Testis (tissue), 3 donors: ENCODE data around the gene PDHX. TPM values are rescaled to one million over a fixed set of nuclear protein-coding genes. Genes with fewer than 3 reads are reported as not detected.

ENCODE experiments used
- DNase-seq: peaks from one replicate; pipeline ENCODE4 v3.0.0-alpha.2; 2019
- H3K27ac ChIP-seq, 2 donors: fragments of 200-600 bp; sonication (generic); one replicate each; pipeline ENCODE4 v1.5.1; 2019
- H3K27me3 ChIP-seq: fragments of 200-600 bp; sonication (generic); one replicate; pipeline ENCODE4 v1.5.1; 2019
- H3K36me3 ChIP-seq: fragments of 200-600 bp; sonication (generic); one replicate; pipeline ENCODE4 v1.5.1; 2017; ENCODE audit warnings: low read depth; ENCODE audit errors: missing control alignments
- H3K4me1 ChIP-seq: fragments of 200-600 bp; sonication (generic); one replicate; pipeline ENCODE4 v1.5.1; 2019
- H3K4me3 ChIP-seq, 2 donors: fragments of 200-600 bp; sonication (generic); one replicate each; pipeline ENCODE4 v1.5.1; 2017 to 2019
- H3K9me3 ChIP-seq: fragments of 200-600 bp; sonication (generic); one replicate; pipeline ENCODE4 v1.5.1; 2017
- CTCF ChIP-seq, 3 experiments: fragments of 450-650 bp in 2 of 3; fragments of 200-600 bp in 1 of 3; sonication (generic) in 1 of 3; IDR thresholded peaks; one replicate each; pipeline ENCODE4 v1.5.1; 2016 to 2019; ENCODE audit warnings: antibody characterized with exemption in 3 of 3, mild to moderate bottlenecking in 2 of 3, moderate library complexity in 1 of 3
- POLR2A ChIP-seq: fragments of 450-650 bp; IDR thresholded peaks from one replicate; pipeline ENCODE4 v1.6.1; 2017; ENCODE audit warnings: antibody characterized with exemption, mild to moderate bottlenecking, moderate library complexity
- WGBS, 2 donors: methylation state at CpG; one replicate each; pipeline ENCODE4 v1.1.5; 2018; 5-methylcytosine and 5-hydroxymethylcytosine counted together
- intact Hi-C: fragments of 100-400 bp; cut with DNase I; formaldehyde crosslinking; loops from one replicate; pipeline ENCODE4 v1.15.1; 2023; ENCODE audit warnings: low total_unique reads
- polyA plus RNA-seq: library from polyadenylated mRNA; stranded (reverse); fragments of 350-450 nt; fragmentation: Illumina TruSeq; extraction: RNeasy Lipid Tissue Mini Kit (QIAGEN cat#74804); gene quantifications from one replicate; pipeline ENCODE4 v1.2.3, GENCODE V29; 2014; ENCODE audit warnings: low read depth, low replicate concordance; ENCODE audit not compliant: insufficient read depth
- total RNA-seq, 2 donors: library from RNA; depleted of rRNA; stranded (reverse); fragments of >200 nt; gene quantifications; one replicate each; pipeline ENCODE4 v1.2.3, GENCODE V29; 2016

PDHX gene
- total and polyA plus RNA-seq, 3 donors from 2014 or later: 47.9 to 54.2 (median 53.5) TPM

GRCh38 chr11:35038211-35038928 lies 122.0 kb downstream of the PDHX start:
- no peak for TF ChIP-seq POLR2A
- TF ChIP-seq CTCF (IDR thresholded peaks at IDR 0.05): no peak
- WGBS, 2 donors: 82 to 84% methylated on average over 5 of the region's 5 CpGs
- Histone ChIP-seq H3K27ac (no peak overlapping the region), H3K36me3 (no peaks in the 10 kb centered on the region), H3K4me1 (no peaks in the 10 kb centered on the region), H3K4me3 (no peak overlapping the region), H3K27me3 (no peaks in the 10 kb centered on the region), H3K9me3 (no peaks in the 10 kb centered on the region)
- intact Hi-C loops: no loop called here
- no peak for DNase-seq

- no peaks in the 10 kb centered on the region for H3K36me3 ChIP-seq
- no peak overlapping the region for H3K4me3 ChIP-seq
- no peaks in the 10 kb centered on the region for H3K4me1 ChIP-seq
- no peak for DNase-seq
- H3K27me3 ChIP-seq: no peaks in the 10 kb centered on the region
- TF ChIP-seq CTCF (IDR thresholded peaks at IDR 0.05): no peak
- TF ChIP-seq POLR2A: no peak
- 69 to 81% methylated on average over 3 of the region's 3 CpGs for WGBS, 2 donors
- H3K27ac ChIP-seq: no peak overlapping the region
- no peaks in the 10 kb centered on the region for H3K9me3 ChIP-seq
- intact Hi-C loops: no loop called here
These were observed 122.7 kb downstream of the PDHX start for GRCh38 chr11:35039076-35039475.

GRCh38 chr11:35040221-35040942 lies 124.0 kb downstream of the PDHX start:
- Histone ChIP-seq H3K4me1 (no peaks in the 10 kb centered on the region), H3K27me3 (no peaks in the 10 kb centered on the region), H3K4me3 (no peak overlapping the region), H3K36me3 (no peaks in the 10 kb centered on the region), H3K9me3 (no peaks in the 10 kb centered on the region), H3K27ac (no peak overlapping the region)
- intact Hi-C loops: no loop called here
- no peak for DNase-seq
- TF ChIP-seq POLR2A (no peak), CTCF (IDR thresholded peaks at IDR 0.05) (no peak)
- 67 to 69% methylated on average over 12 of the region's 12 CpGs for WGBS, 2 donors

GRCh38 chr11:35041070-35041554 lies 124.7 kb downstream of the PDHX start:
- H3K4me1 ChIP-seq: no peaks in the 10 kb centered on the region
- 69 to 82% methylated on average over 4 of the region's 4 CpGs for WGBS, 2 donors
- no peaks in the 10 kb centered on the region for H3K27me3 ChIP-seq
- TF ChIP-seq POLR2A (no peak), CTCF (IDR thresholded peaks at IDR 0.05) (no peak)
- intact Hi-C loops: no loop called here
- no peaks in the 10 kb centered on the region for H3K36me3 ChIP-seq
- no peaks in the 10 kb centered on the region for H3K9me3 ChIP-seq
- no peak overlapping the region for H3K4me3 ChIP-seq
- DNase-seq: no peak
- no peak overlapping the region for H3K27ac ChIP-seq
